NCI-H82 treated with DMSO at 0.1 percent for 48 hours (cell line): ENCODE results near the gene AGRN.

Experiments
- DNase-seq: peaks from one replicate; lab custom pipeline; 2025; ENCODE audit not compliant: unreplicated experiment; lab: John Stamatoyannopoulos, UW

The AGRN gene

DNA sequence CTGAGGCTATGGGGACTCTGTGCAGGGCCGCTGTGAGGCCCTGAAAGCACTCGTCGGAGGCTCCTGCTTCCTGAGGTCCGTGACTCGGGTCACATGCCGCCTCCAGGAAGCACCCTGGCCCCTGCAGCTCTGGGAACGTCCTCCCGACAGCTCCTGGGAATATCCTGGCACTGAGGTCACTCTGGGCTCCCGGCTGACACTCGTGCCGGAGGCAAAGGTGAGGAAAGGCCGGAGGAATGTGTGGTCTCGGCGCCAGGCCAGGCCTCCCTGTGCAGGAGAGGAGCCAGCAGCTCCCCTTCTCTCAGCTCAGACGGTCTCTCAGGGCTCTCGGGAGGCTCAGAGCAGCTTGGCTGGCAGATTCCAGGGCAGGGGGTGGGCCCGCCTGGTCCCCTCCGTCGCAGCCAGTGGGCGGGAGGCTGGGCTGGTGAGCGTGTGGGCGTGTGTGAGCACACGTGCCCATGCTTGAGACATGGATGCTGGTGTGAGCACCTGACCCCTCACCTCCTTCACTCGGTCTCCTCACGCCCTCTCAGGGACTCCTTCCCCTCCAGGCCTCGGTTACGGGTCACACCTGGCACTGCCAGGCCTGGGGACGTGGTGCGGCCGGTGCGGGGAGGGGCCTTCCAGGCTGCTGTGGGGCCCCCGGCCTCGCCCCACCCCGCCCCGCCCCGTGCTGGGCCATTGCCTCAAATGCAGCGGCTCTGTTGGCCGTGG, 59.6 kb downstream of the AGRN start:
- DNase-seq = no peak

DNA sequence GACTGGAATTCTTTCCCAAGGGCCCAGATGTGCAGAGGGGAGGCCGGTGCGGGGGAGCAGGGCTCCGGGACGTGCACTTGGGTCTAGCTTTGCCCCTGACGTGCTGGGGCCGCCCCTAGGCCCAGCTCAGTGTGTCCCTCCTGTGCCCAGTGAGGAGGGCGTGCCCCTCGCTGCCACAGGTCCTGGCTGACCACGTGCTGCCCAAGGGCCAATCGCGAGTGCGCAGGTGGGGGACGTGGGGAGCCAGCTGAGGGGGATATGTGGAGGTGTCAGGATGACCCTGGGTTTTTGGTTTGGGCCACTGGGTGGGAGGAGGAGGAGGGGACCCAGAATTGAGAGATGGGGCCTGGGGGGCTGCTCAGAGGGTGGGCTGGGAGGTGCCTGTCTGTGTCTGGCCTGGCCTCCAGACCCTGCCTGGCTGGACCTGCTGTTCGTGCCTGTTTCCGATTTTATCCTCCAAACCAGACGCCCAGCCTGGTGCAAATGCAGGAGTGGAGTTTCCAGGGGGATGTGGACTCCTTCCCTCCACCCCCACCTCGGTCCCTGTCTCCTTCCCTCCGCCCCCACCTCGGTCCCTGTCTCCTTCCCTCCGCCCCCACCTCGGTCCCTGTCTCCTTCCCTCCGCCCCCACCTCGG, 60.3 kb downstream of the AGRN start:
- DNase-seq = peak; percentile 9

DNA sequence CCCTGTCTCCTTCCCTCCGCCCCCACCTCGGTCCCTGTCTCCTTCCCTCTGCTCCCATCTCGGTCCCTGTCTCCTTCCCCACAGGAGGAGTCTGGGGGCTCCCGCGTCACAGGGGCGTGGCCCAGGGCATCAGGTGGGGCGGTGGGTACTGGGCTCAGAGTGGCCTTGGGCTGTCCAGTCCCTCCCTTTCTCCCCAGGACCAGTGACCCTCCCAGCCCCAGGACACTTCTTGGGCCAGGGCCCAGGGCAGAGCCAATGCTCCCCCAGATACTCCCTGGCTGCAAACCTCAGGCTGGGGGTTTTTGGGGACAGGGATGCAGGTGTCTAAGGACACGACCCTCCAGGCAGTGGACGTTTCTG, 61.0 kb downstream of the AGRN start:
- no peak for DNase-seq

DNA sequence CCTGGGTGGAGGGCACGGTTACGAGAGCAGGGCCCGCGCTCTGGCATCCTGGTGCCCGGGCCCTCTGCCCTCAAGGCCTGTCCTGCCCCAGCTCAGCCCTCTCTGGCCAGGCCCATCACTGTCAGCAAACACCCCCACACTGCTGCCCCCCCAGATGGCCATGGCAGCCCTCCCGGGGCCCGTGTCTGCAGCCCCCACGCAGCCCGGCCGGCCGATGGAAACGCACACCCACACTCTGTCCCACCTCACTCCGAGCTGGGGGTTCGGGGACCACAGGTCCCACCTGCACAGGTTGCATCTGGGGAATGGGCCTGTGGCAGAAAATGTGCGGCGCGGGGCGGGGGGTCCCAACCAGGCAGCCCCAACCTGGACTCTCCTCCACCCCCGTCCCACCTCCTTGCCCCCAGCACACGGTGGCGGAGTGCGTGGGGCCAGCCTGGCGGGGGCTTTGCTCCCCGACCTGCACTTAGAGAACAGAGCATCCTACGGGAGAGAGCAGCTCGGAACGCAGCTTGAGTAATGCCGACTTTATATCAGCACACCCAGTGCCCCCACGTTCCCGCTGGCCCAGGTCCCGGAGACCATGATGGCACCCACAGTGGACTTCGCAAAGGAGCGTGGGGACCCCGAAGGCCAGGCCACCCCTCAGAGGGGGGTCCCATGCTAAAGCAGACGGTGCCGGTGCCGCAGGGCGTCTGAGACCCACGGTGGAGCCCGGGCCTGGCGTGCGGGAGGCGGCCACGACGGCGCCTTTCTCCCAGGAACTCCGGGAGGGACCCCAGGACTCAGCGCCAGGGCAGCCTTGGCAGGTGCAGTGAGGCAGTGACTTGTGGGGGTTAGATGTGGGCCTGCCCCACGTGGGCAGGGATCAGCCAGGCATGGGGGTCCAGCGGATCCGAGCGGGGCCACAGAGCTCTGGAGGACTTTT, 61.7 kb downstream of the AGRN start:
- no peak for DNase-seq

DNA sequence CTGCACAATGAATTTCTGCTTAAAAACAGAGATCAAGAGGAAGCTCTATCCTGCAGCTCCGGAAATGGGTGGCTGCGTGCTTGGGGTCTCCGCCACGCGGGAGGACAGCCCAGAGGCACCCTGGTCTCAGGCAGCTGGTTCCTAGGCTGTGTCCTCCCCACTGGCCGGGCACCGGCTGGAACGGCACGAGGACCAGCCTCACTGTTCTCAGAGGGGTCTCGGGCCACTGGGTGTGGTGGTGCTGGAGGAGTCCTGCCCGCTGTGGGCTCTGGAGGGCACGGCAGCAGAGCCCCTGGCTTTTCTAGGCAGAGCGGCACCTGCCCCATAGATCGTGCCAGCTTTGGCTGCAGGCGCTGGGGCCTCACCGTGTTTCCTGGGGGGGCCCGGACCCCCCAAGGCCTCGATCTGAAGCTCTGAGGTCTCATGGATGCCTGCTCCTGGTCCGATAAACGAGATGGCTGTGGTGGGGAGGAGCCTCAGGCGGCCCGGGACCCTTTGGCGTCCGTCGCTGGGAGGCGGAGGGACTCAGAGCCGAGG, 62.4 kb downstream of the AGRN start:
- no peak for DNase-seq

DNA sequence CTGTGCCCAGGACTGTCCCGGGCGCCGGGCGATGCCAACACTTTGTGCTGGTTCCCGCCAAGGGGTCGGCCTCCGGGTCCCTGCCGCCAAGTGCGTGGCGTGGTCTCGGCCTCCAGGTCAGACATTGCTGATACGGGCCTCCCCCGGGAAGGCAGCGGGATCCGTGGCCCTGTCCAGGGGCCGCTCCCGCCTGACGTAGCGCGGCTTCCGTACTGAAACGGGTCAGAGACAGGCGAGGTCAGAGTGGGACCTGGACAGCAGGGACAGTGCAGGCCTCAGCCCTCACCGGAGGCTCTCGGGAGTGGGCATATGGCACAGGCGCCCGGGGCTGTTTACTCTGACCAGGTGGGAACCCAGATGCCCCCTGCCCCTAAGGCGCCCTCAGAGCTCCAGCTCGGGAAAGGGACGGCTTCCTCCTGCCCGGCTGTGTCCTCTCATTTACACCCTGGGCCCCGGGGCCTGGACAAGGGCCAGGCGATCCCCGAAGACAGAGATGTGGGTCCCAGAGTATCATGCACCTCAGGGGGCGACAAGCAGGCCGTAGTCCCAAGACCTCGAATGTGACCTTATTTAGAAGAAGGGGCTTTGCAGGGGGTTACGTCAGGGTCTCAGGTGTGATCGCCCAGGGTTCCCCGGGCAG, 63.0 kb downstream of the AGRN start:
- no peak for DNase-seq

DNA sequence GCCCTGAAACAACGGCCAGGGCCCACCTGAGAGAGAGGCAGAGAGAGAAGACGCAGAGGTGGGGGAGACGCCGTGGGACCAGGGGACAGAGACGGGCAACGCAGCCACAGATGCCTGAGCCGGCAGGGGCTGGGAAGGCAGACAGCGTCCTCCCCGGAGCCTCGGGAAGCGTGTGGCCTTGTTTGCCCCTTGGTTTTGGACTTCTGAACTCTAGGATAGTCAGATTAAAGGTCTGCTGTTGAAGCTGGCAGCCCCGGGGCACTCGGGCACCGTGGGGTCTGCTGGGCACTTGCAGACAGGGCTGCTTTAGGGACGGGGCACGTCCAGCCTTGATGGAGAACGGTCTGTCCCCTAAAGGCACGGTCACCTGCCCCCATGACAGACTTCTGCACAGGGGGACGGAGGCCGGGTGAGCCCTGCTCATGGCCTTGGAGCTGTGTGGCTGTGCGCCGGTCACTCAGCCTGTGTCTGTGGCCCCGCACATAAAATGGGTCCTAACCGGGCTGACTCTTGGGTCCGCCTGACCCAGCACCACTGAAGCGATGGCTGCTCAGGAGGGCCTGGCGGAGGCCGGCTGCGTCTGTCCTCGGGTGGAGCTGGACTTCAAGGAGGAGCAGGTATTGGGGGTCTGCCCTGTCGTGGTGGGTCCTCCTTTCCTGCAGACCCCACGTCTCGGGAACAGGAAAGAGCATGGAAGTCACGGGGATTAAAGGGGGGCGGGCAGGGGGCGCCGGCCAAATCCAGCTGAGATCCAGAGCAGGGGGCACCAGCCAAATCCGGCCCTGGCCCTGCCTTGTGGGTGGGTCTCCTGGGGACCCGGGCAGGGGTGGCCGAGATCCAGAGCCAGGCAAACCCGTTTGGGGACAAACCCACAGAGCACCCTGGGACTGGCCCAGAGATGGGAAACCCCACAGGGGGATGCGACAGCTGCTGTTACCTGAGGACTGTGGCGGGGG, 63.8 kb downstream of the AGRN start:
- DNase-seq = no peak

DNA sequence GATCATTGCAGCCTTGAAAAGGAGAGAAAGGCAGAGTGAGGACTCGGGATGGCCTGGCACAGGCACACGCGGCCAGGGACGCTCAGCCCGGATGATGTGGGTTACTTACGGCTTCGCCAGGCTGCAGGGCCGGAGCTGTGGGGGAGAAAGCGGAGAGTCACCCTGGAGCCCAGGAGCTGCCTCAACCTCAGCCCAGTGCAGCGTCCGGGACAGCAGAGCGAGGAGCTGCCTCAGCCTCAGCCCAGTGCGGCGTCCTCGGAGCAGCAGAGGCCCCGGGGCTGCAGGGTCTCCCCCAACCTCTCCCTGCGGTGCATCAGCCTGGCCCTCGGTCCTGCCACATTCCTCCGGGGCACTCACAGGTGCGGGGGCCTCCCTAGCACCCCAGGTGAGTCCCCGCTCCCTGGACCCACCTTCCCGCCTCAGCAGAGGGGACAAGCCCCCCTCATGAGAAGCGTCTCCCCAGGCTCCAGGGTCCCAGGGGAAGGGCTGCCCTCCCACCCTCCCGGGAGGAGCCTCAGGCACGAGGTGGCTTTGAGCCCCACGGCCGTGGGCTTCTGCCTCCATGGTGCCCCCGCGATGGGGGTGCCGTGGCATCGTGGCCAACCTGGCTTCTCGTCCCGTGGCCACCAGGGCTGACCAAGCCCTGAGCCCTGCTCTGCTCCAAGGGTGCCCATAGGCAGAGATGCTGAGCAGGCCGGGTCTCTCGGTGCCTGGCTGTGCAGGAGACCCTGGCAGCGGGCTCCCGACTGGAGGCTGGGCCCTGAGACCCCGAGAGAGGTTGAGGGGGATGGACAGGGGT, 64.7 kb downstream of the AGRN start:
- DNase-seq = no peak

DNA sequence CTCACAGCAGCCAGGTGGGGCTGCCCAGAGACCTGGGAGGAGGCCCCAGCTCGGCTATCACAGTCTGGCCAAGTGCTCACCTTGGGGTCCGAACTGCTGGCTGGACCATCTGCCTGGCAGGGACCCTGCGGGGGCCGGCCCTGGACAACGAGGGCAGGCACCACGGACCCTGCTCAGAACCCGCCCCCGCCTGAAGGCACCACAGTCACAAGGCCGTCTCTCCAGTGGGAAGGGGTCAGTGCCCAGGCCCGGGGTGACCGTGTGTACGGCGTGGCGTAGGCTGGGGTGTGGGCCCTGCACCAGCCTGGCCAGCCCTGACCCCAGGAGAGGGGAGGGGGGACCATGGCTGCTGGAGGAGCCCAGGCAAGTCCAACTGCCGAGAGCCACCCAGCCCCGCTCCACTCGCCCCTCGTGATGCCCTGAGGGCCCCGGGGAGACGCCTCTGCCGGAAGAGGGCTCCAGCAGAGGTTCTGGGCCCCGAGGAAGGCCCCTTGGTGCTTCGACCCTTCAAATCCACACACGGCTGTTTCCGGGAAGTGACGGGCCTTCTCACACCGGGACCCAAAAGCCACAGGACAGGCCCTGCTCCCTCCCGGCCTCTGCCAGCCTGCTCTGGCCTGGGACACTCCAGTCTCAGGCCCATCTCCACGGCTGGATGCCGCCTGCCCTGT, 65.4 kb downstream of the AGRN start:
- no peak for DNase-seq

DNA sequence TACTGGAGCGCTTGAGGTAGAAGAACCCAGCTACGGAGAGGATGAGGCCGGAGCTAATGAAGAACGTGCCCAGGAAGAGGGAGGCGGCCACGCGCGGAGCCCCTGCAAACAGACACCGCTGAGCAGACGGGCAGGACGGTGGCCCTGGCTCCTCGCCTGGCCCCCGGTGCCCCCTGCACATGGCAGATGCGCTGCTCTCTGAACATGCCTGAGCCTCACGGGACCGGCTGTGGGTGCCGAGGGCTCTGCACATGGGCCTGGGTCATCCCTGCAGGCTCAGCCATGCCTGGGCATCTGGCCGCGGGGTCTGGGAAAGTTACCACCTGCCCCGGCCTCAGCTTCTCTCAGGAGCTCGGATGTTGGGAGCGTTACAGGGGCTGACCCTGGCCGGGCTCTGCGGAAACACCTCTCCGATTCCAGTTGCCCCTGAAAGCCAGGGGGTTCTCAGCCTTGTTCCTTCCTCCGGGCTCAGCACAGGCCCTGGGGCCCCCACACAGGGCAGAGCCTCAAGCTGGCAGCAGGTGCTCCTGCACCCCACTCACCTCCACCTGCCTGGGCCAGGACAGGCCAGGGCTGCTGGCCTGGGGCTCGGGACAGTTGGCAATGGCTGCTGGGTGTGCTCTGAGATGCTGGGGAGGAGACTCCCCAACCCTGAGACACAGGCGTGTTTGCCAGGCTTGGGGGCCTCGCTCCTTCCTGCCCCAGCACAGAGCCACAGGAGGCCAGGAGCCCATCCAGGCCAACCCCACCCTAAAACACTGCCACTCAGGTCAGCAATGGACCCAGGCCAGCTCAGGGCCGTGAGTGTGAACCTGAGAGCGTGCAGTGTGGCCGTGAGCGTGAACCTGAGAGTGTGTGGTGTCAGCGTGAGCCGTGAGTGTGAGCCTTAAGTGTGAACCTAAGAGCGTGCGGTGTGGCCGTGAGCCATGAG, 66.3 kb downstream of the AGRN start:
- no peak for DNase-seq

DNA sequence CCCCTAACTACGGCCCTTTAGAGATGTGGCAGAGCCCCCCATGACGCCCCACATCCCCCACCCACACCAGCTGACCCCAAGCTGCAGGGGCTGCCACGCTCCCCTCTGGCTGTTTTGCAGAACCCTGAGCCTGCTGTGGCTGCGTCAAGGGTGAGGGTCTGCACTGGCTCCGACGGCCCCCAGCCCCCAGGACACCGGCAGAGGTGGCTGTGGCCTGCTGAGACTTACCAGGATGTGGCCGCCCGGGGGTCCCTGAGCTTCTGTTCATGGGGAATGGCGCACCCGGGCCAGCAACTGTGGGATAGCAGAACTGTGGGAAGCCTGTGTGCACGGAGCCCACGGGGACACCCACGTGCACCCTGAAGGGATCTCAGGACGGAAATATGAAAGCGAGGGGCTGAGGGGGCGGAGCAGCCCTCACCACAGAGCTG, 67.0 kb downstream of the AGRN start:
- no peak for DNase-seq

DNA sequence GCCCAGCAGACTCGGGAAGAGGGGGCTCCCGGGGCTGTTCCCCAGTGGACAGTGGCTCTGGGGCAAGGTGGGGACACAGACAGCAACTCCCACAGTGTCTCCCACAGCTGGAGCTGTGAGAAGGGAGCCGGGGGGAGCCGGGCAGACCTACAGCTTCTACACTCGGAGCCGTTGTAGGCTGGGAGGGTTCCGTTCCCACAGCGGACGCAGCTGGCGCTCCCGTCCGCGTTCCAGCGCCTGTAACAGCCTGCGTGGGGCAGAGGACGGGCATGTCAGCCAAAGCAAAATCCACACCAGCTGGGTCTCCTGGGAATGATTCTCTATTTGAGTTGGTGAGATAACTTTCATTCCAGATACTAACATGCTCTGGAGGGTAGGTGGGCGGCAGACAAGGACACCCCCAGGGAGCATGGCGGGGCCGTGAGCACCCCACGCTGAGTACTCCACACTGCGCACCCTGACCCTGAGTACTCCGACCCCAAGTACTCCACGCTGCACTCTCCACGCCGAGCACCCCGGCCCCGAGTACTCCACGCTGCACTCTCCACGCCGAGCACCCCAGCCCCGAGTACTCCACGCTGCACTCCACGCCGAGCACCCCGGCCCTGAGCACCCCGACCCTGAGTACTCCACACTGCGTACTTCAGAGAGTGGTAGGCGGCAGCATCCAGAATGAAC, 67.6 kb downstream of the AGRN start:
- no peak for DNase-seq

DNA sequence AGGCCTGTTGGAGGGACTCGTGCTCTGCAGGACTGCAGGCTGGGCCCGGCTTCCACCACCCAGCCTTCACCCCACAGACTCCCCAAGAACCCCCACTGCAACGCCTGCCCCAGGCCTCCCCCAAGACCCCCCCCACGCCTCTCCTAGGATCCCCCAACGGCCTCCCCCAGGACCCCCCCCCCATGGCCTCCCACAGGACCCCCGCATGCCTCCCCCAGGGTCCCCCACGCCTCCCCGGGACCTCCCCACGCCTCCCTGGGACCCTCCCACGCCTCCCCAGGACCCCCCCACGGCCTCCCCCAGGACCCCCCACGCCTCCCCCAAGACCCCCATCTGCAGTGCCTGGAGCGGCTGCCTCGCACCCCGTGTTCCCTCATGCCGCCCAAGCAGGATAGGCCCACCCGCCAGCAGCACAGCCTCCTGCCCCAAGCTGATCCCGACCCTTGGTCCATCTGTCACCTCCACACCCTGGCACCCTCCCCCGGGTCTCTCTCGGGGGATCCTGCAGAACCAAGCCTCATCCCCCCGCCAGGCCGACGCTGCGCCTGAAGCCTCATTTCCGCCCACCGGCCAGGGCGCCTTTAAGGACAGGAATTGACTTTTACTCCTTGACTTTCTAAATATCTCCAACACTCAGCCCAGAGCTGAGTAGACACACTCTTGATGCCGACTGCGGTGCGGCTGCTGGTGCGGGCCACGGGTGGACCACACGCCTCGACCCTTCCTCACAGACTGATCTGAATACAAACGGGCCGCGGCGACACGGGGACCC, 68.3 kb downstream of the AGRN start:
- no peak for DNase-seq

DNA sequence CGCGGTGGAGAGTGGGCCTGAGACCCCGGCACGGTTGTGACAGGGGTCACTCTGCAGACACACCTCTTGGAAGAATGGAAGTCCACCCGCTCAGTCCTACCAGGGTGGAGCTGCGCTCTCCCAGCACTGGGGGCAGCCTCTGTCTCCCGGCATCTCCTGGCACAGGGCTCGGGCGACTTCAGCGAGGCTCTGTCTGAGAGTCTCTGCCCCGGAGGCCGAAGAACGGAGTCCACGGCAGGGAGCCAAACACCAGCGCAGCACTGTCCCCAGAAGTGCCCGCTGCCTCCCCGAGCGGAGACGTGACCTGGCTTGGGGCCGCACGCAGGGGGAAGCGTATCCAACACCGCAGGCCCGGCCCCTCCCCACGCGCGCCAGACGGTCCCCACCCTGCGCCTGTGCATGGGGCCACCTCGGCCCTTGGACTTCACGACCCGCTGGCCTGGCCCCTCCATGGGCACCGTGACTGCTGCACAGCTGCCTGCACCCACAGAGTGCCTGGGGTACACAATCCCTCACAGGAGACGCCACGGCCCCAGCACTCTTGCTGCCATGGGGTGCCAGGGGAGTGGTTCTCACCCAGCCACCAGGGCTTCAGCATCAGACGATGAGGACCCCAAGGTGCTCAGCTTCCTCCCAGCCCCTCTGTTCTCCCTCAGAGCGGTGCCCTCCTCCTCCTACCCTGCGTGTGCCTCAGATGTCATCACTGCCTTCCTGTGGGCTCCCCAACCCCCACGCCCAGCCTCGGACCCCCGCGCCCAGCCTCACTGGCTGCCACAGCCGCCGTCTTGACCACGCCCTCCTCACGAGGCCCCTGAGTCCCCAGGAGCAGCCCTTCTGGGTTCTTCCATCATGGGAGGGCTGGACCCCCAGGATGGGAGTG, 69.1 kb downstream of the AGRN start:
- no peak for DNase-seq

DNA sequence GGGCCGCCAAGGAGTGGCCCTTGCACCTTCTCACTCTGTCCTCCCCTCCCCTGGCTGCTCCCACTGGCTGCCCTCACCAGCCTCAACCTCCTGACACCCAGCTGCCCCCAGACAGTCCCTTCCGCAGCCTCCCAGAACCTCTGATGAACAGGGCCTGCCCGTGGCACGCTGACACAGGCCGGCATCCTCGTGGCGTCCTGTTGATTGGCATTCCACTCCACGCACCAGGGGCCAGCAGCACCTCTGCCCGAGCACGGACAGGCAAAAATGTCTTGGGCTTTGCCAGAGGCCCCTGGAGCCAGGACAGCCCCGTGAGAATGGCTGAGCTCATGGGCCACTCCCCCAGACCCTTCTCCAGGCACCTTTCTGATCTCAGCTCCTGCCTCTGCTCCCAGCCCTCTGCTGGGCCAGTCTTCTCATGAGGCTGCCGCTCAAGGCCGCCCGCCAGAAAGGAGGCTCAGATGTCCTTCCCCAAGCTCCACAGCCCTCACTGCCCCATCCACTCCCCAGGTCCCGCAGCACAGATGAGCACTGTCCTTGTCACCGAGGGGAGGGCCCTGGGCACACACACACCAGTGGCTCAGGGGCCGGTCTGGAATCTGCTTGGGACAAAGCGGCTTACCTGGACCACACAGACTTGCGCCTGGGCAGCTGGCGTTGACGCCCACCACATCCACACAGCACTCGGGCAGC, 70.0 kb downstream of the AGRN start:
- DNase-seq = no peak
